Activated naive CD8-positive, alpha-beta T cell treated with anti-CD3 and anti-CD28 coated beads, Interleukin-2, amount 10 ng/mL, durations not matched to agents 7 days and 5 days (primary cell): Measurements from ENCODE around the gene AP1G2. TPM values are rescaled to one million over a fixed set of nuclear protein-coding genes. Genes with fewer than 3 reads are reported as not detected.

Experiments
- ATAC-seq: fragments of 150-1000 bp; cut with Tn5 transposase; one replicate; pipeline ENCODE4 v1.10.0; 2021; ENCODE audit warnings: low read depth, moderate library complexity
- POLR2A ChIA-PET: fragments of 350-600 bp; sonication (Branson Sonifier 250); formaldehyde crosslinking; loops from one replicate; lab custom pipeline; 2021; ENCODE audit warnings: antibody characterized with exemption; lab: Charles Lee
- DNase-seq: peaks from one replicate; pipeline ENCODE4 v3.0.0; 2021
- H3K27ac Mint-ChIP-seq: one replicate; pipeline ENCODE4 v1.8.0; 2022; ENCODE audit warnings: mild to moderate bottlenecking, mixed read lengths
- H3K27me3 Mint-ChIP-seq: one replicate; pipeline ENCODE4 v1.8.0; 2022; ENCODE audit warnings: mild to moderate bottlenecking, moderate library complexity, mixed read lengths
- H3K36me3 Mint-ChIP-seq: one replicate; pipeline ENCODE4 v1.8.0; 2021; ENCODE audit warnings: mild to moderate bottlenecking, mixed read lengths
- H3K4me1 Mint-ChIP-seq: one replicate; pipeline ENCODE4 v1.8.0; 2021; ENCODE audit warnings: mixed read lengths
- H3K4me3 Mint-ChIP-seq: one replicate; pipeline ENCODE4 v1.8.0; 2022; ENCODE audit warnings: mild to moderate bottlenecking, moderate library complexity, mixed read lengths
- H3K9me3 Mint-ChIP-seq: one replicate; pipeline ENCODE4 v1.8.0; 2021; ENCODE audit warnings: mixed read lengths
- total RNA-seq, 2 experiments: library from RNA; stranded (reverse); gene quantifications; one replicate each; pipeline ENCODE4 v1.2.3, GENCODE V29; 2021

The AP1G2 gene
- total RNA-seq, 2 experiments from 2014 or later: 335 to 389 TPM

- Mint-ChIP-seq H3K4me3 (no peak overlapping the region), H3K4me1 (peaks cover 12% of the 10 kb centered on the region), H3K27me3 (no peaks in the 10 kb centered on the region), H3K9me3 (no peaks in the 10 kb centered on the region), H3K36me3 (no peaks in the 10 kb centered on the region), H3K27ac (no peak overlapping the region)
- ATAC-seq: no peak
- no peak for DNase-seq
- POLR2A ChIA-PET: no interaction called here
Observed at GRCh38 chr14:23532658-23533057, 34.9 kb downstream of the AP1G2 start.

GRCh38 chr14:23531391-23531790 is 36.2 kb downstream of the AP1G2 start:
- Mint-ChIP-seq H3K36me3 (no peaks in the 10 kb centered on the region), H3K9me3 (no peaks in the 10 kb centered on the region), H3K4me3 (no peak overlapping the region), H3K4me1 (peaks cover 12% of the 10 kb centered on the region), H3K27ac (no peak overlapping the region), H3K27me3 (no peaks in the 10 kb centered on the region)
- DNase-seq (no peak), ATAC-seq (no peak)
- POLR2A ChIA-PET: no interaction called here

- DNase-seq: no peak
- Mint-ChIP-seq H3K4me1 (peaks cover 12% of the 10 kb centered on the region), H3K9me3 (no peaks in the 10 kb centered on the region), H3K4me3 (no peak overlapping the region), H3K36me3 (no peaks in the 10 kb centered on the region), H3K27me3 (no peaks in the 10 kb centered on the region), H3K27ac (no peak overlapping the region)
- POLR2A ChIA-PET: no interaction called here
- no peak for ATAC-seq
Observed at GRCh38 chr14:23530375-23531055, 37.1 kb downstream of the AP1G2 start.

GRCh38 chr14:23529016-23529415 is 38.6 kb downstream of the AP1G2 start:
- Mint-ChIP-seq H3K9me3 (no peaks in the 10 kb centered on the region), H3K27me3 (no peaks in the 10 kb centered on the region)
- POLR2A ChIA-PET: no interaction called here

GRCh38 chr14:23528555-23528954 is 39.0 kb downstream of the AP1G2 start:
- Mint-ChIP-seq H3K4me1 (peaks cover 12% of the 10 kb centered on the region), H3K27me3 (no peaks in the 10 kb centered on the region), H3K36me3 (no peaks in the 10 kb centered on the region), H3K4me3 (no peak overlapping the region), H3K9me3 (no peaks in the 10 kb centered on the region), H3K27ac (no peak overlapping the region)
- ATAC-seq (no peak), DNase-seq (no peak)
- POLR2A ChIA-PET: no interaction called here

More at GRCh38 chr14:23529016-23529415, 38.6 kb downstream of the AP1G2 start:
- DNase-seq (no peak), ATAC-seq (no peak)
- Mint-ChIP-seq H3K4me1 (peaks cover 12% of the 10 kb centered on the region), H3K4me3 (no peak overlapping the region), H3K27ac (no peak overlapping the region), H3K36me3 (no peaks in the 10 kb centered on the region)

- Mint-ChIP-seq H3K4me1 (peaks cover 8% of the 10 kb centered on the region), H3K4me3 (no peak overlapping the region), H3K9me3 (no peaks in the 10 kb centered on the region), H3K36me3 (no peaks in the 10 kb centered on the region), H3K27ac (no peak overlapping the region), H3K27me3 (no peaks in the 10 kb centered on the region)
- POLR2A ChIA-PET: no interaction called here
- DNase-seq (no peak), ATAC-seq (no peak)
Observed at GRCh38 chr14:23525611-23526010, 42.0 kb downstream of the AP1G2 start.

GRCh38 chr14:23524954-23525353 is 42.6 kb downstream of the AP1G2 start:
- Mint-ChIP-seq H3K4me1 (peaks cover 1% of the 10 kb centered on the region), H3K27ac (no peak overlapping the region), H3K36me3 (no peaks in the 10 kb centered on the region), H3K27me3 (no peaks in the 10 kb centered on the region), H3K9me3 (no peaks in the 10 kb centered on the region), H3K4me3 (no peak overlapping the region)
- ATAC-seq (no peak), DNase-seq (no peak)
- POLR2A ChIA-PET: no interaction called here

GRCh38 chr14:23523229-23524016 is 44.2 kb downstream of the AP1G2 start:
- ATAC-seq (no peak), DNase-seq (no peak)
- POLR2A ChIA-PET: no interaction called here
- Mint-ChIP-seq H3K9me3 (no peaks in the 10 kb centered on the region), H3K36me3 (no peaks in the 10 kb centered on the region), H3K27me3 (no peaks in the 10 kb centered on the region), H3K4me3 (no peak overlapping the region), H3K4me1 (no peaks in the 10 kb centered on the region), H3K27ac (no peak overlapping the region)

- POLR2A ChIA-PET: no interaction called here
- H3K27ac Mint-ChIP-seq: no peak overlapping the region
- ATAC-seq (no peak), DNase-seq (no peak)
- no peaks in the 10 kb centered on the region for H3K36me3 Mint-ChIP-seq
- H3K4me1 Mint-ChIP-seq: no peaks in the 10 kb centered on the region
- no peaks in the 10 kb centered on the region for H3K27me3 Mint-ChIP-seq
- no peaks in the 10 kb centered on the region for H3K9me3 Mint-ChIP-seq
- H3K4me3 Mint-ChIP-seq: no peak overlapping the region
Observed at GRCh38 chr14:23522643-23523198, 44.9 kb downstream of the AP1G2 start.

GRCh38 chr14:23521785-23522640 is 45.6 kb downstream of the AP1G2 start:
- H3K9me3 Mint-ChIP-seq: no peaks in the 10 kb centered on the region
- no peak for ATAC-seq
- no peak overlapping the region for H3K27ac Mint-ChIP-seq
- H3K4me3 Mint-ChIP-seq: no peak overlapping the region
- POLR2A ChIA-PET: no interaction called here
- no peaks in the 10 kb centered on the region for H3K4me1 Mint-ChIP-seq
- H3K36me3 Mint-ChIP-seq: no peaks in the 10 kb centered on the region
- H3K27me3 Mint-ChIP-seq: no peaks in the 10 kb centered on the region
- no peak for DNase-seq

GRCh38 chr14:23520899-23521533 is 46.6 kb downstream of the AP1G2 start:
- POLR2A ChIA-PET: no interaction called here
- Mint-ChIP-seq H3K4me3 (no peak overlapping the region), H3K27me3 (no peaks in the 10 kb centered on the region), H3K36me3 (no peaks in the 10 kb centered on the region), H3K4me1 (no peaks in the 10 kb centered on the region), H3K9me3 (no peaks in the 10 kb centered on the region), H3K27ac (no peak overlapping the region)
- no peak for ATAC-seq
- DNase-seq: no peak

- no peak for DNase-seq
- Mint-ChIP-seq H3K27ac (no peak overlapping the region), H3K36me3 (peaks cover under 1% of the 10 kb centered on the region), H3K4me3 (no peak overlapping the region), H3K4me1 (peaks cover 2% of the 10 kb centered on the region), H3K27me3 (no peaks in the 10 kb centered on the region), H3K9me3 (no peaks in the 10 kb centered on the region)
- POLR2A ChIA-PET: no interaction called here
- no peak for ATAC-seq
Observed at GRCh38 chr14:23518709-23519108, 48.9 kb downstream of the AP1G2 start.
